Neural cell (in vitro differentiated cells): ENCODE results near the gene RFX3.

Source experiments
- CTCF ChIP-seq: fragments of 450-650 bp; IDR thresholded peaks from 2 replicates; pipeline ENCODE4 v1.5.1; 2014; ENCODE audit warnings: antibody characterized with exemption, mild to moderate bottlenecking, moderate library complexity; ENCODE audit not compliant: poor library complexity, severe bottlenecking
- EP300 ChIP-seq: fragments of 450-650 bp; conservative IDR thresholded peaks from 2 replicates; pipeline ENCODE4 v1.6.1; 2014; ENCODE audit warnings: antibody characterized with exemption, mild to moderate bottlenecking, moderate library complexity; ENCODE audit not compliant: poor library complexity, severe bottlenecking
- EZH2 ChIP-seq: fragments of 200-600, 300-800 bp; shearing (Covaris generic), sonication (generic); IDR thresholded peaks from 2 replicates; pipeline ENCODE4 v1.6.1; 2014; ENCODE audit warnings: antibody characterized with exemption, low read length, borderline replicate concordance, mild to moderate bottlenecking; ENCODE audit not compliant: insufficient read depth, poor library complexity, severe bottlenecking
- MXI1 ChIP-seq: fragments of 450-650 bp; conservative IDR thresholded peaks from 2 replicates; pipeline ENCODE4 v1.6.1; 2014; ENCODE audit warnings: antibody characterized with exemption, mild to moderate bottlenecking; ENCODE audit not compliant: poor library complexity, severe bottlenecking
- REST ChIP-seq: IDR thresholded peaks from 2 replicates; pipeline ENCODE4 v1.6.1; 2012; ENCODE audit warnings: borderline replicate concordance

DNA sequence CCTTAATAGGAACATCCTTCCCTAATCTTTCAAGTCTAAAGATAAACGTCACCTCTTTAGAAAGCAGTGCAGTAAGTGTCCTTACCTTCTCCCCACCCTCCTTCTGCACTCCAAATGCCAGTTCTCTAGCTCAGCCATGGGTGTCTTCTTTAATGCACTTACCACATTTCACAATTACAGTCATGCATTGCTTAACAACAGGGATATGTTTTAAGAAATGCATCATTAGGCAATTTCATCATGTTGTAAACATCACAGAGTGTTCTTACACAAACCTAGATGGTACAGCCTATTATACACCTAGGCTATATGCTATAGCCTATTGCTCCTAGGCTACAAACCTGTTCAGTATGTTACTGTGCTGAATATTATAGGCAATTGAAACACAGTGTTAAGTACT lies 91.2 kb downstream of the RFX3 start:
- TF ChIP-seq CTCF (no peak), EZH2 (no peak), EP300 (no peak), REST (no peak), MXI1 (no peak)
